ENCODE results near the gene TBC1D14.

Gene TBC1D14

DNA sequence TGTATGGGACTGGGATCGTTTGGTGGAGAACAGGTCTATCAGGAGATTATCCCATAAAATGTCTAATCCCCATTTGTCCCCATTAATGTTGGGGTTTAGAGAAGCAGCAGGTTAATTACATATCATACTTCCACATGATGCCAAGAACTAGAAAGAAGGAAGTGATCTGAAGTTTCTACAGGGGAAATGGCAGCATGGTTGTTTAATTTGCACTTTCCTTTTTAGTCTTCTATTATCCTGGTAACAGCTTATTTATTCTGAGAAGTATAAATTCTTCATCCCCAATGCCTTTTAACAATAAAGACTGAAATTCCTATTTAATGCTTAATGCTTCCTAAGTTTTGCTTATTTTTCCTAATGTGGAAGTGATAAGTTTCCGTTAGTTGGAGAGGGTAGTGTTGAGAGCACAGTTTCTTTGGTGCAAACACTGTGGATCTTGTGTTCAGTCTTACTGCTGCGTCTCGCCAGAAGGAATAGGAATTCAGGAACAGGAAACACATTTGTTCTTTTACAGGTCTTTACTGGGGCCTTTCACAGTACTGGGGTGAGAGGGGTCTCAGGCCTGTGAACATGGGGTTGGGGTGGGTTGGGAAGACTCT lies 74.0 kb downstream of the TBC1D14 start:
- DNase-seq, result no peak

DNA sequence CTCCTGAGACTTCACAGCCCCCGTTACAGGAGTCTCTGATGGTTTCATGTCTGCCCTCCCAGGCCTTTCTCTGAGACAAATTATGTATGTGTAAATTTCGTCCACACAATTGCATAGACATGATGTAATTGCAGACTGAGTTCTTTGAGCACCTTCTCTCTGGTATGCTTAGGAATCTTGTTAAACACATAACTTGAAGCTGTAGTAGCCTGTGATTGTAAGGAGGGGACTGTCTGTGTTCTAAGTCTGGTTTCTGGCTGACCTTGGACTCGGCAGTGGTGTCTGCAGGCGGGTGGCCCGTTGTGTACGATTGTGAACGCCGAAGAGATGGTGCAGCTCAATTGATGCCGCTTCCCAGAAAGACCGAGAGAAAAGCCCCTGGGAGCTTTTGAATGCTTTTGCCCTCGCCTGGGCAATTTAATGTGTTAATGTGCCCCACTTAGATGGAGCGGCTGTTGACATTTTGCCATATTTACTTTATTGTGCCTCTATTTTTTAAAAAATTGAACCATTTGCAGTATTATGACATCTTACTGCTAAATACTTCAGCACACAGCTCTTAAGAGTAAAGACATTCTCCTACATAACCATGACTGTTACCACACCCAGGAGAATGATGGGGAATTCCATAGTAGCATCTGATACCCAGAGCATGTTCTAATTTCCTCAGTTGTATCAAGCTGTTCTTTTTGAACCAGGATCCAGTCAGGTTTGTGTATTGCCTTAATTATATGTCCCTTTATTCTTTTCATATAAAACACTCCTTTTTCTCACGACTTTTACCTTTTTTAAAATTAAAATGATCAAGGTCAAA lies 75.2 kb downstream of the TBC1D14 start:
- DNase-seq, result no peak

DNA sequence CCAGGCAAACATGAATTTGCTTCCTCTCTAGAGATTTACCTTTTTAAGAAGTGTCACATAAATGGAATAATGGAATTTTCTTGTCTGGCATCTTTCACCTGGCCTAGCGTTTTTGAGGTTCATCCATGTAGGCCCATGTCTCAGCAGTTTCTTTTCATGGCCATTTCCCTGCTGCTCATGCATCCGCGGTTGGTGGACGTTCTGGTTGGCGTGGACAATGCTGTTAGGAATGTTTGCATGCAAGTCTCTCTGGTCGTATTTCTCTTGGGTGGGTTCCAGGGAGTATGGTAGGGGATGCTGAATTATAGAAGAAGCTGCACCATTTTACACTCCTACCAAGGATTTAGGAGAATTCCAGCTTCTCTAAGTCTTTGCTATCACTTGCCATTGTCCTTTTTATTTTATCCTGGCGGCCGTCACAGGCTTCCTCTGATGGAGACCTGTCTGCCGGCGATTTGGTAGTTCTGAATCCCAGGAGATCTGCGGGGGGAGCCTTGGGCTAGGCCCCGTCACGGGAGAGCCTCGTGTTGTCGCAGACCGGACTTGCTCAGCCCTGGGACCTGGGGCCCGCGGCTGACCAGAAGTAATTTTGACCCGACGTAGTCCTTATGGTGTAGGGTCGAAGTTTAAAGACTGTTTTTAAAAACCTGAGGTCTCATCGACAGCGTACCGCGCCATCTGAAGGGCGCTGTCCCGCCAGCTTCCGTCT lies 76.6 kb downstream of the TBC1D14 start:
- no peak for DNase-seq

DNA sequence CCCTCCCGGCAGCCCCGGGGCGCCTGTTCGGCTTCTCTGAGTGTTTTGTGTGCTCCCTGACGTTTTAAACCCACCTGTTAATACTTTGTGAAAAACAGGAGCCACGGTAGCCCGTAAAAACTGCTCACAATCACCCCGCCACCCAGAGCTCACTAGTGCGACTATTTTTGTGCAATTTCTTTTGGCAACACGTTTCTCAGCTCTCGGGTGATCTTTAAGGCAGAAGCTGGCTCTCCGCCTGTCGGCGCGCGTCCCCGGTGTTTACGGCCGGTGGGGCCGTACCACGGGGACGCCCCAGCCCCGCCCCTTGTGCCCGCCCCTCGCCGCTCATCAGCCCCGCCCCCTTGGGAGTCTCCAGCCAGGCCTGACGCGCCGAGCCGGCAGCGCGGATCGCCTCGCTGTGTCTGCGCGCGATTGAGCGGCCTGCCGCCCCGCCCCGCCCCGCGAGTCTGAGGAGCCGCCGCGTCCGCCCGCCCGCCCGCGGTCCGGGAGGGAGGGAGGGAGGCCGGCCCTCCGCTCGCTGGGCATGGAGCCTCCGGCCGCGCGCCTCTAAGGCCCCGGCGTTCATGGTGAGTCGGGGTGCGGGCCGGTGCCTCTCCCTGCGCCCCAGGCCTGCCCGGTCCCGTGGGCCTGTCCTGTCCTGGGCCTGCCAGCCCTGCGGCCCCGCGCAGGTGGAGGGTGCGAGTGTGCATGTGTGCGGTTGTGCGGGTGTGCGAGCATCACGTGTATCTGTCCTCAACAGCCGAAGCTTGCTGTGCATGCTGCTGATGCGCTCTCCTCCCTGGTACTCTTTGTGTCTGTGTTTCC lies 77.4 kb downstream of the TBC1D14 start:
- peak; percentile 79 for DNase-seq

DNA sequence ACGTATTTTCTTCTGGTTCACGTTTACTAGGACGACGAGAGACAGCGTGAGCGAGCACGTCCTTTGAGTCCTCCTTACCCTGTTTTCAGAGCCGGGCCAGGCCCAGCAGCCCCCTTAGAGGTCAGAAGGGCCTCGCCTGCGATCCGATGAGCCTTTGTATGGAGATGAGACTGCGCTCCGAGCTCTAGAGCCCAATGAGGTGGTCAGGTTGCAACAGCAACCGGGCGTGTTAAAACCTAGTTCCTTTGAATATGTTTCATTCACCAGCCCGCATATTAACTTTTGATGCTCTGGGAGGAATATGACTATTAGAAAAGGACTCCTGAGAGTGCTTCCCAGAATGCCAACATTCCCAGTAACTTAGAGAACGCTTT lies 77.9 kb downstream of the TBC1D14 start:
- DNase-seq, result no peak

DNA sequence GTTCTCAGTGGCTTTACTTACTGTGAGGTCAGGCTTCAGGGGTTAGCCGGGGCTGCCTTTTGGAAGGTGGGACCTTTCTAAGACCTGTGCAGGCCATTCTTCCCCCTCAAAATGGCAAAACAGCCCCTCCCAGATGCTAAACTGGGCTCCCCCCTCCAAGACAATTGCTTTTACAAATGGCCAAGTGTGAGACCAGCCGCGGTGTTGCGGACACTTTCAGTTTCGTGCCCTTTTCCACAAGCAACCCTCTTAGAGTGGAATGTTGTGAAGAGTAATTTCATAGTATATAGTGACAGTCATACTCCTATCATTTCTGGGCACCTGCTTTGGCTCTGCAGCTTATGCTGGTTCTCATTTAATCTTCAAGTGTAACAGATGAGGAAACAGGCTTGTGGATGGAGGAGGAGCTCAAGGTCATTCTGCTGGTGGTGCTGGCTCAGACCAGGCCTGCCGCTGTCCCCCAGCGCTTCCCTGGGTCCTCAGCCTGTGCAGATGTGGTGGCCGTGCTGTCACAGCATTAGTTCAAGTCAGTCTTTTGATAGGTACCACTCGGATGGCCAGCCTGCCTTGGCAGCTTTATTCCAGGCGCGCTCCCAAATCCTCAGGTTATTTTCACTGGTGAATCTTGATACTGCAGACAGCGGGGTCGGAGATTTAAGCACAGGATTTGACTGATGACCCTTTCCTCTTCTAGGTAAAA lies 78.5 kb downstream of the TBC1D14 start:
- DNase-seq, result no peak

DNA sequence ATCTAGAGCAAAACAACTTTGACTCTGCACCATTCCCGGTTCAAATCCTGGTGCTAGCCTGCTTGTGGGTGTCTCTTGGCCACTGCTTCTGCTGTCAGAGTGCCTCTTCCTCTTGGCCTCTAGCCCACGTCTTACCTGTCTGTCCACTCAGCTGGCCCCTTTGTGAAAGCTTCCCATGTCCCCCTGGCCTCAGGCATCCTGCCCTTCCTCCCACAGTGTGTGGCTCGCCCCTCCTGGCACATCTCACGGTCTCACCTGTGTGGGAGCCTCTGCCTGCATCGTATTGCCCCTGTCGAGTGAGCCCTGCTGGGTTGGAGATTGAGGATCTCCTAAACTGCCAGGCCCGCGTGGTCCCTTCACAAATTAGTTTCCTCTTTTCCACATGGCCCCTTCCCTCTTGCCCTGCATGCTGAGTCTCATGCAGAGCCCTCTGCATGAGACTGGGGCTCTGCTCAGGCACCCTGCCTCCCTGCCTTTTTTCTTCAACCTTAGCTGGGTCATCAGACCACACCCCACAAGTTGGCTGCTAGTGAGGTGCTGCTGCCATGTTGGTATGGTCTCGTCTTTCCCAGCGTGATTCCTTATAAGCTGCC lies 79.8 kb downstream of the TBC1D14 start:
- no peak for DNase-seq

DNA sequence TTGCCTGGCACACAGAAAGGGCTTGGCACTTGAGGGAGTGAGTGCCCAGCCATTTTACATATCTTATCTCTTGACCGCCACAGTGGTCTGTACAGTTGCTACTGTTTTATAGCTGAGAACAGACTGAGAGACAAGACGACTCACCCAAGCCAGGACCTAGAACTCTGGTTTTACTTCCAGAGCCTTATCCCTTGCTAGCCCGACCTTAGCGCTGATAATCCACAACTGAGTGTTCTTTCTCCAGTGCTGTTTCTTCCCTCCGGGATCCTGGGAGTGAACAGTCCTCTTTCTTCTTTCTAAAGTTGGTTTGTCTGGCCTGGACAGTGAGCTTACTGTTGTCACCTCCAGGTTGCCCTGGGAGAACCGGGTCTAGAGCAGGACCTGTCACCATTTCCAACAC lies 81.0 kb downstream of the TBC1D14 start:
- DNase-seq, result no peak

DNA sequence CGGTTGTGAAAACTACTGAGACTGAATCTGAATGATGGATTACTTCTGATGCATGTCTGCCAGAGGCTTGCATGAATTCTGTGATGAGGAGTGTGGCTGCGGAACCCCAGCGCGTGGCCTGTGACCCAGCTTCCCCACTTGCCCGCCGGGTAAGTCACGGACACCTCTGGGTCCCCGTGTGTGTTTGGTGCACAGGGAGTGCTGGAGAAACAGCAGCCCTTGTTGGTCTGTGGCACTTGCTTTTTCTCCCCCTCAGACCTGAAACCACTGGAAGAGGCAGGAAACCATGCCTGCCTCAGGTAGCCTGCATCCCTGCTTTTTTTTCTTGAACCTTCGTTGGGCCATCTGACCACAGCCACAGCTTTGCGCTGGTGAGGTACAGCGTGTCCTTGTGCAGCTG lies 81.6 kb downstream of the TBC1D14 start:
- no peak for DNase-seq

DNA sequence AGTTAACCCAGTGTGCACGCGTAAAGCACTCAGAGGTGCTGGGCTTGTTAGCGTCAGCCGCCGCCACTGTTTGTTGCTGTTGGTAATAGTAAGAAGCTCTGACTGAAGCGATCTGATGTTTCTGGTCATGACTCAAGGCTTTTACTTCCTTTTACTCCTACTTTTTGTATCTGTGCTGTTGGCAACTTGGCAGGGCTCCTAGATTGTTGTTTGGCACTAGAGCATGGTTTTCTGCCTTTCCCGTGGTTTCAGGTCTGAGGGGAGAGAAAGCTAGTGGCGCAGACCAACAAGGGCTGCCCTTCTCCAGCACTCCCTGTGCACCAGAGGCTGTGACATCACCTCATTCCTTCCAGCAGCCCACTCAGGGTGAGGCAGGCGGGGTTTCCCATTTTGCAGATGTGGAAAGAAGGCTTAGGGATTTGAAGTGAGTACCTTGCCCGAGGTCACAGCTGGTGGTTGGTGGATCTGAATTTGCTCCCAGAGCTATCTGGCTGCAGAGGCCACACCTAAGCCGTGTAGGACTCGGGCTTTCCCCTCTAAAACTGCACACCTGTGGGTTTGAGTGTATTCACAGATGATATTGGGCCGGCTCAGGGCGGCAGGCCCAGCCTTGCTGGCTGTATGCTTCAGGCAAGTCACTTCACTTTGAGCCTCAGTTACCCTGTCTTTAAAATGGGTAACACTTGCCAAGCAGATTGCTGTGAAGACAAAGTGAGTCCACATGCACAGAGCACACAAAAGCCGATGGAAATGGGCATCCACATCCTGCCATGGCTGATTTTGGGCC lies 82.3 kb downstream of the TBC1D14 start:
- no peak for DNase-seq

DNA sequence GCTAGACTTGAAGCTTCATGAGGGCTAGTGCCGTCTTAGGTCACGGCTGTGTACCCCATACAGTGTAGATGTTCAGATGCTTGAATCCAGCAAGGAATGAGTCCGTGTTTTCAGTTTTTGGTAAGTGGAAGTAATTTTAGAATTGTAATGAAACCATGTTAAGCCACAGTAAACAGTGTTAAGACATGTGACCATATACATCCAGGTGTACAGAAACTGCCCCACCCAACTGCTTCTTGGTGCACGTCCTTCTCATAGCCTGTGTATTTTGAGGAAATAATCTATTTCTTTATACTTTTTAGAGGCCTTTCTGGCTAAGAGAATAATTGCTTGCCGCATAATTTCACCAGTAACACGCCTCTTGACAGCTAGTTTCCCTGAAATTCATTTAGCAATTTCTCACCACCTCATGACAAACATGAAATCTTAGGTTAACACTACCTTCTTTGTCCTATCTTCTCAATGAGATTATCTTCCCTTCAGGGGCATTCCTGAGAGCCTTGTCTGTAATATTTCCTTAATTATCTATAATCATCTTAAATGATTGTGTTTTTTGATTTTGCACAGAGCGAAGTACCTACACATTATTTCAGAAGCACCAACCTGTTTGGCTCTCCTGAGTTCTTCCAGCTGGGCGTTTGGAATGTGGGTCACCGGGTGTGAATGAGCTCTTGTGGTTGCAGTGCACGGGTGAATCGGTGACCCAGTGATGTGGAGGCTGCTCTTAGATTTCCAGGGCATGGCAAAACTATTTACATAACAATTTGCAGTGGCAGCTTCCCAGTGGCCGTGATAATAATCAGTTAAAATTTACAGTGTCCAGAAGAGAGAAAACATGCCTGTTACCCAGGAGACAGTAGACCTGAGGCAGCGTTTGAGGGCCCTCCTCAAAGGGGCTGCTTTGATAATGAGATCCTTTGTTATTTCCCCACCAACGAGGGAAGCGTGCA lies 83.4 kb downstream of the TBC1D14 start:
- no peak for DNase-seq

DNA sequence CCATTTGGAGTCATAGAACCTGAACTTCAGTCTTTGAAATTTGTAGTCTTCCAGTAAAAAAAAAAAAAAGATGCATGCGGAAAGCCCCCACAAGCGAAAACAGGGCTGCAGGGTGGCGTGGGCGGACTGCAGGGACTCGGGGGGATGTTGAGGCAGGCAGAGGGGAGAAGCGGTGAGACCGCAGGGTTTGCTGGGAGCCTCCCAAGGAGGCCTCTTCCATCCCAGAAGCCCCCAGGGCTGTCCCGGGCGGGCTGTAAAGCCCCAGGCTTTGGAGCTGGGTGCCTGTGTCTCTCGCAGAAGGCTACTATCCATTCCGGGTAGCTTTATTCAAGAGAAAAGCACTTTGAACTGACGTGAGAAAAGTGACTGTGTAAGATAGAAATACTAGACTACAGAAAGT lies 86.9 kb downstream of the TBC1D14 start:
- DNase-seq, result no peak

DNA sequence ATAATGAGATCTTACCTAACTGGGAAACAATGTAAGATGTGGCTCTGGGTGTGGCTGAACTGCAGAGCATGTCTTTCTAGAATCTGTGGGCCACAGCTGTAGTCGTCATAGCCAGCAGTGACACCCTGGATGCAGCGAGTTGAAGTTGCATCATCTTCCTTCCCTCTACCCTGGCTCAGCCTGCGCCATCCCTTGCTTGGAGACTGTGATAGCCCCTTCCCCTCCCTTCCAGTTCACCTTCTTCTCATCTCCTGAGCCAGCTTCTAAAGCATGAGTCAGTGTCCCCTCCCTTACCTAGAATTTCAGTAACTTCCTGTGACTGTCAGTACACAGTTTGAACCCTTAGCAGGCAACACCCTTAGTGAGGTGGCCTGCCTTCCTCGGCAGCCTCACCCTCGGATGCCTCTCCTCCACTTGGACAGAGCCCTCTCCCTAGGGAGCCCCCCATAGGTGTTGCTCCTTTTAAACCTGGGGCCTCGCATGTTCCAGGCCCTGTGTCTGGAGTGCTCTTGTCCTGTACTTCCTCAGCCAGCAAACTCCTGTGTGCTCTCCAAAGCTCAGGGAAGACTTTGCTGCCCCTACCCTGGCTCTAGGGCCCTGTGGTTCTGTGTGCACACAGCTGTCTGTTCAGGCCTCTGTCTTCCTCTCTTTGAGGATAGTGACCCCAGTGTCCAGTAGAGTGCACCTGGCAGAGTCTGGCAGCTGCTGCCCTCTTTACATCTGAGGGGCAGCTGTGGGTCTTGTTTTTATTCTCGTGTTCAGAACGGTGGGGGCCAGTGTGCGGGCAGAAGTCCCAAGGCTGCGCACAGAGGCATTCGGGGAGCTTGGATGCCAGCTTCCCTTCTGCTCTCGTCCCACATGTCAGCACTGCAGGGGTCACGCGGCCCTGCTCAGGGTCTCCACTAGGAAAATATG lies 89.8 kb downstream of the TBC1D14 start:
- no peak for DNase-seq

DNA sequence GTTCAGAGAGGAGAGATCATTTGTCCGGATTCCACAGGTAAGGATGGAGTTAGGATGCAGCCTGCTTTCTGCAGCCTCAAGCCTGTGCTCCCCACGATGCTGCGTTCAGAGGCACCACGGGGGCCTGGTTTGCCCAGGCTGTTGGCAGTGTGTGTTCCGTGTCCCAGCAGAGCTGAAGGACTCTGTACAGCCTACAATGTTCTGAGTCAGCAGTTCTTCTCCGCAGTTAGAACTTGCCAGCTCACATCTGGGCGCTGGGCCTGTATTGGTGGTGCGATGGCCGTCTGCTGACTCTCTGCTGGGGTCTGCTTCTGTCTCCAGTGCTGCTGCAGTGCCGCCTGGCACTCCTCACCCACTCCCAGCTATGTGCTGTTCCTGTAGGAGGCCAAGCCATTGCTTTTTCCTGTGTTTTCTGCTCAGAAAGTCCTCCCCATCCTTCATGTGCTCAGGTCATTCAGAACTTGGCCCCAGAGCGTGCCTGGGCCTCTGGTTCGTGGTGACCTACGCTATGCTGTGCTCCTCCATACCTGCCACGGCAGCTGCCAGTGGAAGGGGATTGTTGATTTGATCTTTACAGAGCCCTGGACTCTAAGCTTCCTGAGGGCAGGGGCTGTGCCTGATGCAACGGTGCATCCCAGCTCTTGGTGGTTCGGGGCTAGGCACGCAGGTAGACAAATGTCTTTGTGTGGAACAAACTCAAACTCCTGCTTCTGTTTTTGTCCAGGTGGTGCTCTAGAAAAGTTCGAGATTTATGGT lies 91.0 kb downstream of the TBC1D14 start:
- no peak for DNase-seq

DNA sequence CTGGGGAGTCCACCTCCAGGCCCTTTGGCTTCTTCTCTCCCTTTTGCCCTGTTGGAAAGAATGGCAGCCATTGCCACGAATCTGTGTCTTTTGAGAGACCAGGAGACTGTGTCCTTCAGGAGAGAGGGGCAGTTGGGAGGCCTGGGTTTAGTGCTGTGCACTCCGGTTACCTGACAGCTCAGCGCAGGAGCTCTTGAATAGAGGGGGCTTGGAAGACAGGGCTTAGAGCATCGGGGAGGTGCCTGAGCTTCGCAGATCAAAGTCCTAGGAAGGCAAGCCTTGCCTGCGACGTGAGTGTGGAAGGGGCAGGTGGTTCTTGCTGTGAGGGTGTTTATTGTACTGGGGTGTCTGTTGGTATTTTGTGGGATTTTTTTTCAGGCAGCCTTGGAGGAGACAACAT lies 91.6 kb downstream of the TBC1D14 start:
- no peak for DNase-seq

DNA sequence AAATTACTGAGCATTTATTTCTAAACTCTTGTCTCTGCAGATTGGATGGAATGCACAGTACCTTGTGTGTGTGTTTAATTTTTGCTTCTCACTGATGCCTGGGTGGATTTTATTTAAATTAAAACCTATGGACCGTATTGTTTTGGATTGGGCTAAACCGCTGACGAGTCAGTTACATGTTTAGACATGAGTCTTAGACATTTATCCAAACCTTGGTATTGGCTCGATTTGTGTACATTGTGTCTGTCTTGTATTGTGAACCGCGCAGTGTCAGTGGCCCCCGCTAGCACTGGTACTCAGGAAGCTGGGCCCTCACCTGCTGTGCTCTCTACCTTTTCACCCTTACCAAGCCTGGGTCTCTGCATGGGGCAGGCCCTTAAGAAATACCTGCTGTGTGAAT lies 92.7 kb downstream of the TBC1D14 start:
- no peak for DNase-seq

DNA sequence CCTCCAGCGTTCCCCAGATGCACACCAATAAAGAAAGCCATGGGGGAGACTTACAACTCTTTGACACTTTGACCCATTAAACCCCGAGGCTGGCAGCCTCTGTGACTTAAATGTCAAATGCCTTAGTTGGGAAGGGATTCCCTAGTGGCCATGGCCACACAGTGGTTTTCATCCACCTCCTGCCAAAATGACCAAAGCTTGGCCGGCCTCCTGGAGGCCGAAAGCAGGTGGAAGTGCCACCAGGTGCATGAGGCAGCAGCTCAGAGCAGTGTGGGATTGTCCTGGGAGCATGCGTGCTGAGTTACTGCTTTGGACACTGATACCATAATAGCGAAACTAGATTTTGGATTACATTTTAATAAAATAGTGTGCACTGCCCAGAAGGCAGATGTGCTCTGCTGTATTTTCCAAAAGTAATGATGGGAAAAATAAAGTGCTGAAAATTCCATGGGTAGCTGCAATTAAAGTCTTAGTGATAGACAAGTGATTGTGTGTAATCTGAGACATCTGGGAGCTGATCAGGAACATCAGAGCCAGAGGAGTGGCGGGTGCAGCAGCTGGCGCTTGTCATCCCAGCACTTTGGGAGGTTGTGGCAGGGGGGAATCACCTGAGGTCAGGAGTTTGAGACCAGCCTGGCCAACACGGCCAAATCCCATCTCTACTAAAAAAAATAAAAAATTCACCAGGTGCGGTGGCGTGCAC lies 93.7 kb downstream of the TBC1D14 start:
- no peak for DNase-seq

DNA sequence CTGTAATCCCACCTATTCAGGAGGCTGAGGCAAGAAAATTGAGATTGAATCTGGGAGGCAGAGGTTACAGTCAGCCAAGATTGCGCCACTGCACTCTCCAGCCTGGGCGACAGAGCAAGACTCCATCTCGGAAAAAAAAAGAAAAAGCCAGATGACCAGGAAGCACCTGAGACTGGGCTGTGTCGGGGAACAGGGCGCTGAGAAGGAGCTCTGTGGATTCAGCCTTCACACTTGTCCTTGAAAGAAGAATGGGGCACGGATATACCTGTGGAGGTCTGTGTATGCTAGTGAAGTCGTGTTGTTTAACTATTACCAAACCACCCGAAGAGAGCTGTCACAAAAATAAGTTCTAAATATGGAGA lies 94.2 kb downstream of the TBC1D14 start:
- DNase-seq, result no peak
